ENCODE data around the gene NR3C1. TPM values are rescaled to one million over a fixed set of nuclear protein-coding genes. Genes with fewer than 3 reads are reported as not detected.

The NR3C1 gene
- total and polyA plus RNA-seq, 7 experiments from 2014 or later = 68.0 to 140 (median 100.0) TPM

- H3K9me3 Mint-ChIP-seq = no peaks in the 10 kb centered on the region
- H3K36me3 ChIP-seq (ENCODE audit: control insufficient read depth in 2 of 3, insufficient read depth in 3 of 3, low read length in 3 of 3) = no peaks in the 10 kb centered on the region
- H3K27me3 Mint-ChIP-seq = peaks cover 0 to 3% (median 0%) of the 10 kb centered on the region in 5 donors
- H3K4me3 Mint-ChIP-seq = no peak overlapping the region
- intact Hi-C loops (cut with micrococcal nuclease) = no loop called here
- H3K4me1 ChIP-seq (ENCODE audit: control insufficient read depth in 2 of 2, insufficient read depth in 2 of 2, low read length in 2 of 2) = peaks cover 0 to under 1% of the 10 kb centered on the region in 2 donors
- peaks cover 0 to 16% (median 0%) of the 10 kb centered on the region in 7 donors for H3K4me1 Mint-ChIP-seq
- POLR2A ChIA-PET = interaction anchor here (0.8 to 1.7 kb wide), 2 partner anchors 8 to 9 kb away, joined by 5 to 6 read pairs; no protein-coding TSS in a partner anchor
- H3K27me3 ChIP-seq (ENCODE audit: control insufficient read depth in 2 of 2, insufficient read depth in 2 of 2, low read length in 2 of 2) = no peaks in the 10 kb centered on the region
- CTCF ChIA-PET = no interaction called here
- H3K27ac Mint-ChIP-seq = no peak overlapping the region
- H3K27ac ChIP-seq (ENCODE audit: low read depth, low read length) = no peak overlapping the region
- H3K9me3 ChIP-seq (ENCODE audit: control insufficient read depth in 2 of 3, low read length in 3 of 3) = no peaks in the 10 kb centered on the region
- no peak for ATAC-seq
- no peaks in the 10 kb centered on the region for H3K36me3 Mint-ChIP-seq
- DNase-seq = no peak
- H3K4me3 ChIP-seq (ENCODE audit: low read length) = no peak overlapping the region
Observed at GRCh38 chr5:143443330-143443729, 39.8 kb upstream of the NR3C1 start.

GRCh38 chr5:143442385-143442784 lies 38.9 kb upstream of the NR3C1 start:
- Mint-ChIP-seq H3K27me3 (peaks cover 0 to 3% (median 0%) of the 10 kb centered on the region in 5 donors), H3K4me1 (peaks cover 1 to 11% (median 7%) of the 10 kb centered on the region in 7 donors), H3K4me3 (no peak overlapping the region), H3K36me3 (peaks cover 0 to 3% (median 0%) of the 10 kb centered on the region in 5 donors), H3K27ac (no peak overlapping the region), H3K9me3 (no peaks in the 10 kb centered on the region)
- Histone ChIP-seq H3K27me3 (ENCODE audit: control insufficient read depth in 2 of 2, insufficient read depth in 2 of 2, low read length in 2 of 2) (no peaks in the 10 kb centered on the region), H3K27ac (ENCODE audit: low read depth, low read length) (no peak overlapping the region), H3K4me3 (ENCODE audit: low read length) (no peak overlapping the region), H3K36me3 (ENCODE audit: control insufficient read depth in 2 of 3, insufficient read depth in 3 of 3, low read length in 3 of 3) (no peaks in the 10 kb centered on the region), H3K4me1 (ENCODE audit: control insufficient read depth in 2 of 2, insufficient read depth in 2 of 2, low read length in 2 of 2) (no peaks in the 10 kb centered on the region), H3K9me3 (ENCODE audit: control insufficient read depth in 2 of 3, low read length in 3 of 3) (no peaks in the 10 kb centered on the region)
- ATAC-seq (no peak), DNase-seq (no peak)
- POLR2A ChIA-PET = interaction anchor here (0.6 to 0.8 kb wide), 2 partner anchors 8 to 31 kb away, joined by 3 to 6 read pairs; no protein-coding TSS in a partner anchor
- intact Hi-C loops (cut with micrococcal nuclease) = no loop called here
- CTCF ChIA-PET = no interaction called here

GRCh38 chr5:143440448-143441115 lies 37.1 kb upstream of the NR3C1 start:
- H3K27ac Mint-ChIP-seq = peak overlapping the region in 1 of 9 donors; percentile 8
- peaks cover 0 to 3% (median 0%) of the 10 kb centered on the region in 5 donors for H3K27me3 Mint-ChIP-seq
- Histone ChIP-seq H3K27ac (ENCODE audit: low read depth, low read length) (no peak overlapping the region), H3K9me3 (ENCODE audit: control insufficient read depth in 2 of 3, low read length in 3 of 3) (no peaks in the 10 kb centered on the region), H3K4me3 (ENCODE audit: low read length) (no peak overlapping the region), H3K27me3 (ENCODE audit: control insufficient read depth in 2 of 2, insufficient read depth in 2 of 2, low read length in 2 of 2) (no peaks in the 10 kb centered on the region), H3K36me3 (ENCODE audit: control insufficient read depth in 2 of 3, insufficient read depth in 3 of 3, low read length in 3 of 3) (no peaks in the 10 kb centered on the region), H3K4me1 (ENCODE audit: control insufficient read depth in 2 of 2, insufficient read depth in 2 of 2, low read length in 2 of 2) (peaks cover 7 to 14% of the 10 kb centered on the region in 2 donors)
- intact Hi-C loops (cut with micrococcal nuclease) = no loop called here
- ATAC-seq (no peak), DNase-seq (no peak)
- H3K36me3 Mint-ChIP-seq = peaks cover 0 to 3% (median 0%) of the 10 kb centered on the region in 5 donors
- H3K4me1 Mint-ChIP-seq = peaks cover 12 to 25% (median 24%) of the 10 kb centered on the region in 7 donors
- peak overlapping the region in 1 of 10 donors; percentile 33 for H3K4me3 Mint-ChIP-seq
- ChIA-PET POLR2A (interaction anchor here (1.0 kb wide), 1 partner anchor 37 kb away, joined by 3 read pairs; the partner anchor contains the start of gene NR3C1), CTCF (no interaction called here)
- peaks cover 0 to 3% (median 0%) of the 10 kb centered on the region in 11 donors for H3K9me3 Mint-ChIP-seq

GRCh38 chr5:143437666-143438273 lies 34.3 kb upstream of the NR3C1 start:
- Mint-ChIP-seq H3K36me3 (peaks cover 0 to 4% (median 0%) of the 10 kb centered on the region in 5 donors), H3K27ac (peak overlapping the region in 5 of 9 donors; percentile 71 to 98 (median 92)), H3K9me3 (peaks cover 0 to 3% (median 0%) of the 10 kb centered on the region in 11 donors), H3K4me1 (peaks cover 31 to 53% (median 48%) of the 10 kb centered on the region in 7 donors), H3K4me3 (peak overlapping the region in 7 of 10 donors; percentile 2 to 54 (median 33)), H3K27me3 (no peaks in the 10 kb centered on the region)
- DNase-seq (no peak), ATAC-seq (no peak)
- ChIA-PET CTCF (no interaction called here), POLR2A (no interaction called here)
- Histone ChIP-seq H3K36me3 (ENCODE audit: control insufficient read depth in 2 of 3, insufficient read depth in 3 of 3, low read length in 3 of 3) (no peaks in the 10 kb centered on the region), H3K4me3 (ENCODE audit: low read length) (no peak overlapping the region), H3K9me3 (ENCODE audit: control insufficient read depth in 2 of 3, low read length in 3 of 3) (no peaks in the 10 kb centered on the region), H3K27me3 (ENCODE audit: control insufficient read depth in 2 of 2, insufficient read depth in 2 of 2, low read length in 2 of 2) (no peaks in the 10 kb centered on the region), H3K27ac (ENCODE audit: low read depth, low read length) (no peak overlapping the region), H3K4me1 (ENCODE audit: control insufficient read depth in 2 of 2, insufficient read depth in 2 of 2, low read length in 2 of 2) (peaks cover 20 to 23% of the 10 kb centered on the region in 2 donors)
- intact Hi-C loops (cut with micrococcal nuclease) = no loop called here

- Histone ChIP-seq H3K9me3 (ENCODE audit: control insufficient read depth in 2 of 3, low read length in 3 of 3) (no peaks in the 10 kb centered on the region), H3K27me3 (ENCODE audit: control insufficient read depth in 2 of 2, insufficient read depth in 2 of 2, low read length in 2 of 2) (no peaks in the 10 kb centered on the region), H3K27ac (ENCODE audit: low read depth, low read length) (no peak overlapping the region), H3K36me3 (ENCODE audit: control insufficient read depth in 2 of 3, insufficient read depth in 3 of 3, low read length in 3 of 3) (no peaks in the 10 kb centered on the region), H3K4me3 (ENCODE audit: low read length) (no peak overlapping the region), H3K4me1 (ENCODE audit: control insufficient read depth in 2 of 2, insufficient read depth in 2 of 2, low read length in 2 of 2) (peaks cover 20 to 27% of the 10 kb centered on the region in 2 donors)
- POLR2A ChIA-PET = interaction anchor here (1.4 to 5.8 kb wide), 2 partner anchors 23 to 33 kb away, joined by 3 to 178 read pairs; partner anchors contain the start of gene NR3C1
- intact Hi-C loops (cut with micrococcal nuclease) = no loop called here
- Mint-ChIP-seq H3K36me3 (peaks cover 0 to 4% (median 0%) of the 10 kb centered on the region in 5 donors), H3K27ac (peak overlapping the region in 7 of 9 donors; percentile 28 to 100 (median 98)), H3K9me3 (peaks cover 0 to 3% (median 0%) of the 10 kb centered on the region in 11 donors), H3K4me3 (peak overlapping the region in 7 of 10 donors; percentile 4 to 99 (median 51)), H3K4me1 (peaks cover 32 to 60% (median 57%) of the 10 kb centered on the region in 7 donors), H3K27me3 (no peaks in the 10 kb centered on the region)
- no peak for DNase-seq
- CTCF ChIA-PET = interaction anchor here (1.4 kb wide), 1 partner anchor 32 kb away, joined by 6 read pairs; no protein-coding TSS in a partner anchor
- ATAC-seq = no peak
Observed at GRCh38 chr5:143436871-143437270, 33.4 kb upstream of the NR3C1 start.

- Histone ChIP-seq H3K27ac (ENCODE audit: low read depth, low read length) (peak overlapping the region; percentile 81), H3K36me3 (ENCODE audit: control insufficient read depth in 2 of 3, insufficient read depth in 3 of 3, low read length in 3 of 3) (no peaks in the 10 kb centered on the region), H3K27me3 (ENCODE audit: control insufficient read depth in 2 of 2, insufficient read depth in 2 of 2, low read length in 2 of 2) (no peaks in the 10 kb centered on the region), H3K4me1 (ENCODE audit: control insufficient read depth in 2 of 2, insufficient read depth in 2 of 2, low read length in 2 of 2) (peaks cover 20 to 27% of the 10 kb centered on the region in 2 donors), H3K9me3 (ENCODE audit: control insufficient read depth in 2 of 3, low read length in 3 of 3) (no peaks in the 10 kb centered on the region), H3K4me3 (ENCODE audit: low read length) (peak overlapping the region; percentile 70)
- peak; percentile 79 for ATAC-seq
- peaks cover 35 to 70% (median 66%) of the 10 kb centered on the region in 7 donors for H3K4me1 Mint-ChIP-seq
- H3K27me3 Mint-ChIP-seq = no peaks in the 10 kb centered on the region
- H3K9me3 Mint-ChIP-seq = peaks cover 0 to 3% (median 0%) of the 10 kb centered on the region in 11 donors
- peak overlapping the region; percentile 91 to 100 (median 98) for H3K27ac Mint-ChIP-seq
- H3K36me3 Mint-ChIP-seq = peaks cover 0 to 8% (median 0%) of the 10 kb centered on the region in 5 donors
- peak in 8 of 9 donors; percentile 25 to 63 (median 56) for DNase-seq
- intact Hi-C loops (cut with micrococcal nuclease) = loop anchor here in 1 of 2 donors (1.0 kb wide), 2 partner anchors 31 to 757 kb away; no protein-coding TSS in a partner anchor
- CTCF ChIA-PET = interaction anchor here (1.4 to 2.4 kb wide), 3 partner anchors 25 to 31 kb away, joined by 6 to 16 read pairs (median 8); partner anchors contain the start of gene NR3C1
- H3K4me3 Mint-ChIP-seq = peak overlapping the region; percentile 93 to 99 (median 96)
- POLR2A ChIA-PET = interaction anchor here (0.6 to 5.8 kb wide), 13 partner anchors 8 to 756 kb away, joined by 3 to 178 read pairs (median 6); partner anchors contain the start of gene NR3C1
Observed at GRCh38 chr5:143435210-143435657, 31.7 kb upstream of the NR3C1 start.

All from naive thymus-derived CD4-positive, alpha-beta T cell (primary cell).